ENCODE data around the gene NANOS2. TPM values are rescaled to one million over a fixed set of nuclear protein-coding genes. Genes with fewer than 3 reads are reported as not detected.
A peak's percentile ranks its signal among the peaks of the same experiment; 100 is the strongest.

NANOS2 gene
- polyA plus RNA-seq, 2 donors = not detected

GRCh38 chr19:45911291-45911690, 3.3 kb downstream of the NANOS2 start:
- H3K4me1 ChIP-seq (ENCODE audit: control insufficient read depth in 2 of 2, insufficient read depth in 2 of 2, low read length in 1 of 2) = no peaks in the 10 kb centered on the region
- H3K9me3 ChIP-seq (ENCODE audit: control insufficient read depth in 2 of 2, insufficient read depth in 1 of 2, low read depth in 1 of 2, low read length in 1 of 2) = no peaks in the 10 kb centered on the region
- no peaks in the 10 kb centered on the region for H3K27me3 ChIP-seq (ENCODE audit: control insufficient read depth in 1 of 2, insufficient read depth in 2 of 2, low read length in 2 of 2)
- WGBS, 2 donors = 61 to 71% methylated on average over 8 of the region's 8 CpGs
- no peak overlapping the region for H3K27ac ChIP-seq (ENCODE audit: low read depth in 2 of 2, low read length in 1 of 2)
- no peaks in the 10 kb centered on the region for H3K36me3 ChIP-seq (ENCODE audit: control insufficient read depth in 2 of 2, insufficient read depth in 2 of 2, low read length in 1 of 2)
- H3K4me3 ChIP-seq (ENCODE audit: low read depth in 1 of 2, low read length in 2 of 2) = no peak overlapping the region

GRCh38 chr19:45908956-45909355, 5.6 kb downstream of the NANOS2 start:
- H3K4me1 ChIP-seq (ENCODE audit: control insufficient read depth in 2 of 2, insufficient read depth in 2 of 2, low read length in 1 of 2) = no peaks in the 10 kb centered on the region
- no peaks in the 10 kb centered on the region for H3K27me3 ChIP-seq (ENCODE audit: control insufficient read depth in 1 of 2, insufficient read depth in 2 of 2, low read length in 2 of 2)
- H3K36me3 ChIP-seq (ENCODE audit: control insufficient read depth in 2 of 2, insufficient read depth in 2 of 2, low read length in 1 of 2) = no peaks in the 10 kb centered on the region
- H3K27ac ChIP-seq (ENCODE audit: low read depth in 2 of 2, low read length in 1 of 2) = no peak overlapping the region
- H3K4me3 ChIP-seq (ENCODE audit: low read depth in 1 of 2, low read length in 2 of 2) = no peak overlapping the region
- 75 to 77% methylated on average over 5 of the region's 5 CpGs for WGBS, 2 donors
- no peaks in the 10 kb centered on the region for H3K9me3 ChIP-seq (ENCODE audit: control insufficient read depth in 2 of 2, insufficient read depth in 1 of 2, low read depth in 1 of 2, low read length in 1 of 2)

- no peak overlapping the region for H3K4me3 ChIP-seq (ENCODE audit: low read depth in 1 of 2, low read length in 2 of 2)
- peaks cover 2 to 4% of the 10 kb centered on the region in 2 donors for H3K4me1 ChIP-seq (ENCODE audit: control insufficient read depth in 2 of 2, insufficient read depth in 2 of 2, low read length in 1 of 2)
- no peaks in the 10 kb centered on the region for H3K27me3 ChIP-seq (ENCODE audit: control insufficient read depth in 1 of 2, insufficient read depth in 2 of 2, low read length in 2 of 2)
- no peak overlapping the region for H3K27ac ChIP-seq (ENCODE audit: low read depth in 2 of 2, low read length in 1 of 2)
- 85 to 88% methylated on average over 3 of the region's 3 CpGs for WGBS, 2 donors
- H3K9me3 ChIP-seq (ENCODE audit: control insufficient read depth in 2 of 2, insufficient read depth in 1 of 2, low read depth in 1 of 2, low read length in 1 of 2) = no peaks in the 10 kb centered on the region
- no peaks in the 10 kb centered on the region for H3K36me3 ChIP-seq (ENCODE audit: control insufficient read depth in 2 of 2, insufficient read depth in 2 of 2, low read length in 1 of 2)
These were observed 8.4 kb downstream of the NANOS2 start for GRCh38 chr19:45906221-45906620.

GRCh38 chr19:45905011-45905410, 9.6 kb downstream of the NANOS2 start:
- peaks cover 4% of the 10 kb centered on the region in 2 donors for H3K4me1 ChIP-seq (ENCODE audit: control insufficient read depth in 2 of 2, insufficient read depth in 2 of 2, low read length in 1 of 2)
- no peak overlapping the region for H3K27ac ChIP-seq (ENCODE audit: low read depth in 2 of 2, low read length in 1 of 2)
- WGBS, 2 donors = 80 to 83% methylated on average over 10 of the region's 10 CpGs
- H3K27me3 ChIP-seq (ENCODE audit: control insufficient read depth in 1 of 2, insufficient read depth in 2 of 2, low read length in 2 of 2) = no peaks in the 10 kb centered on the region
- H3K4me3 ChIP-seq (ENCODE audit: low read depth in 1 of 2, low read length in 2 of 2) = no peak overlapping the region
- H3K36me3 ChIP-seq (ENCODE audit: control insufficient read depth in 2 of 2, insufficient read depth in 2 of 2, low read length in 1 of 2) = no peaks in the 10 kb centered on the region
- no peaks in the 10 kb centered on the region for H3K9me3 ChIP-seq (ENCODE audit: control insufficient read depth in 2 of 2, insufficient read depth in 1 of 2, low read depth in 1 of 2, low read length in 1 of 2)

- Histone ChIP-seq H3K4me3 (ENCODE audit: low read depth in 1 of 2, low read length in 2 of 2) (peak overlapping the region; percentile 67 to 71), H3K9me3 (ENCODE audit: control insufficient read depth in 2 of 2, insufficient read depth in 1 of 2, low read depth in 1 of 2, low read length in 1 of 2) (no peaks in the 10 kb centered on the region), H3K27ac (ENCODE audit: low read depth in 2 of 2, low read length in 1 of 2) (peak overlapping the region; percentile 63 to 69), H3K36me3 (ENCODE audit: control insufficient read depth in 2 of 2, insufficient read depth in 2 of 2, low read length in 1 of 2) (peaks cover 0 to 9% of the 10 kb centered on the region in 2 donors), H3K27me3 (ENCODE audit: control insufficient read depth in 1 of 2, insufficient read depth in 2 of 2, low read length in 2 of 2) (no peaks in the 10 kb centered on the region), H3K4me1 (ENCODE audit: control insufficient read depth in 2 of 2, insufficient read depth in 2 of 2, low read length in 1 of 2) (peaks cover 4% of the 10 kb centered on the region in 2 donors)
- 2% methylated on average over 58 to 73 of the region's 73 CpGs for WGBS, 2 donors
These were observed 11.6 kb downstream of the NANOS2 start for GRCh38 chr19:45902651-45903625.

- 1% methylated on average over 29 to 47 of the region's 47 CpGs for WGBS, 2 donors
- Histone ChIP-seq H3K4me3 (ENCODE audit: low read depth in 1 of 2, low read length in 2 of 2) (peak within 1 kb of the TSS; percentile 67 to 71), H3K27ac (ENCODE audit: low read depth in 2 of 2, low read length in 1 of 2) (peak within 1 kb of the TSS; percentile 63 to 69), H3K27me3 (ENCODE audit: control insufficient read depth in 1 of 2, insufficient read depth in 2 of 2, low read length in 2 of 2) (no peaks in the 10 kb centered on the region), H3K36me3 (ENCODE audit: control insufficient read depth in 2 of 2, insufficient read depth in 2 of 2, low read length in 1 of 2) (peaks cover 0 to 9% of the 10 kb centered on the region in 2 donors), H3K4me1 (ENCODE audit: control insufficient read depth in 2 of 2, insufficient read depth in 2 of 2, low read length in 1 of 2) (peaks cover 4% of the 10 kb centered on the region in 2 donors), H3K9me3 (ENCODE audit: control insufficient read depth in 2 of 2, insufficient read depth in 1 of 2, low read depth in 1 of 2, low read length in 1 of 2) (no peaks in the 10 kb centered on the region)
These were observed 12.5 kb downstream of the NANOS2 start, which contains the start of gene MYPOP for GRCh38 chr19:45901912-45902650. Gene MYPOP, minus strand, starts transcription at chr19:45902613. Its CDS starts 840 bp downstream, at chr19:45901773.

GRCh38 chr19:45901432-45901911, 13.1 kb downstream of the NANOS2 start:
- H3K27ac ChIP-seq (ENCODE audit: low read depth in 2 of 2, low read length in 1 of 2) = no peak overlapping the region
- 5 to 7% methylated on average over 58 to 69 of the region's 69 CpGs for WGBS, 2 donors
- H3K36me3 ChIP-seq (ENCODE audit: control insufficient read depth in 2 of 2, insufficient read depth in 2 of 2, low read length in 1 of 2) = peaks cover 0 to 9% of the 10 kb centered on the region in 2 donors

GRCh38 chr19:45900738-45901431, 13.7 kb downstream of the NANOS2 start:
- peaks cover 4% of the 10 kb centered on the region in 2 donors for H3K4me1 ChIP-seq (ENCODE audit: control insufficient read depth in 2 of 2, insufficient read depth in 2 of 2, low read length in 1 of 2)
- WGBS, 2 donors = 51 to 57% methylated on average over 22 of the region's 22 CpGs
- H3K27me3 ChIP-seq (ENCODE audit: control insufficient read depth in 1 of 2, insufficient read depth in 2 of 2, low read length in 2 of 2) = no peaks in the 10 kb centered on the region
- H3K4me3 ChIP-seq (ENCODE audit: low read depth in 1 of 2, low read length in 2 of 2) = peak overlapping the region; percentile 67 to 71
- H3K9me3 ChIP-seq (ENCODE audit: control insufficient read depth in 2 of 2, insufficient read depth in 1 of 2, low read depth in 1 of 2, low read length in 1 of 2) = no peaks in the 10 kb centered on the region
- no peak overlapping the region for H3K27ac ChIP-seq (ENCODE audit: low read depth in 2 of 2, low read length in 1 of 2)
- H3K36me3 ChIP-seq (ENCODE audit: control insufficient read depth in 2 of 2, insufficient read depth in 2 of 2, low read length in 1 of 2) = peaks cover 0 to 9% of the 10 kb centered on the region in 2 donors

More at GRCh38 chr19:45901432-45901911, 13.1 kb downstream of the NANOS2 start:
- Histone ChIP-seq H3K27me3 (ENCODE audit: control insufficient read depth in 1 of 2, insufficient read depth in 2 of 2, low read length in 2 of 2) (no peaks in the 10 kb centered on the region), H3K4me1 (ENCODE audit: control insufficient read depth in 2 of 2, insufficient read depth in 2 of 2, low read length in 1 of 2) (peaks cover 4% of the 10 kb centered on the region in 2 donors), H3K9me3 (ENCODE audit: control insufficient read depth in 2 of 2, insufficient read depth in 1 of 2, low read depth in 1 of 2, low read length in 1 of 2) (no peaks in the 10 kb centered on the region), H3K4me3 (ENCODE audit: low read depth in 1 of 2, low read length in 2 of 2) (peak overlapping the region; percentile 67 to 71)

Measured in esophagus (tissue), 2 donors.